Psoas muscle (tissue), 8 donors: ENCODE data around the gene DHTKD1. TPM values are rescaled to one million over a fixed set of nuclear protein-coding genes. Genes with fewer than 3 reads are reported as not detected.

Experiments
- ATAC-seq, 4 donors: fragments of 200-7000 bp; cut with Tn5 transposase; one replicate each; pipeline ENCODE4 v1.9.1; 2020; ENCODE audit warnings: moderate library complexity in 3 of 4, mild to moderate bottlenecking in 2 of 4
- DNase-seq, 2 donors: peaks; one replicate each; pipeline ENCODE4 v3.0.0-alpha.2; 2020
- H3K27ac ChIP-seq: fragments of 200-600 bp; one replicate; pipeline ENCODE4 v1.8.0; 2022
- H3K27me3 ChIP-seq, 3 donors: fragments of 200-600 bp in 1 of 3; one replicate each; pipeline versions ENCODE4 v1.6.1 to v1.8.0; 2013 to 2022; ENCODE audit warnings: low read length in 2 of 3, mild to moderate bottlenecking in 2 of 3, moderate library complexity in 1 of 3; ENCODE audit not compliant: insufficient read depth in 3 of 3
- H3K36me3 ChIP-seq, 2 donors: fragments of 200-600 bp in 1 of 2; one replicate each; pipeline versions ENCODE4 v1.6.1 to v1.8.0; 2013 to 2022; ENCODE audit warnings: low read depth in 1 of 2, mild to moderate bottlenecking in 1 of 2, moderate library complexity in 1 of 2; ENCODE audit not compliant: insufficient read depth in 1 of 2
- H3K4me1 ChIP-seq: fragments of 200-600 bp; one replicate; pipeline ENCODE4 v1.8.0; 2022
- H3K4me3 ChIP-seq: fragments of 200-600 bp; one replicate; pipeline ENCODE4 v1.8.0; 2022; ENCODE audit warnings: mild to moderate bottlenecking
- H3K9me3 ChIP-seq: fragments of 200-600 bp; one replicate; pipeline ENCODE4 v1.8.0; 2022
- WGBS, 3 donors: extraction: QIAGEN DNeasy Blood & Tissue Kit; methylation state at CpG; one replicate each; pipeline versions ENCODE4 v1.1.6 to v1.1.7; 2013; 5-methylcytosine and 5-hydroxymethylcytosine counted together
- intact Hi-C, 2 donors: fragments of 100-400 bp; cut with DNase I; formaldehyde crosslinking; loops; one replicate each; pipeline versions ENCODE4 v1.11.0 to v1.14.2; 2022
- polyA plus RNA-seq, 3 donors: library from polyadenylated mRNA; stranded (reverse); fragments of 200-250 nt; gene quantifications; one replicate each; pipeline ENCODE4 v1.2.3, GENCODE V29; 2013
- total RNA-seq, 4 donors: library from RNA; stranded (reverse); fragmentation: NEBNext Ultra II Directional in 2 of 4; extraction: Animal tissue kit (Norgen Biotek cat#: 25700) in 2 of 4; gene quantifications; one replicate each; pipeline versions ENCODE4 v1.2.1 to v1.2.4, GENCODE V29; 2021 to 2023
- TF ChIP-seq, protein P1 (sequence below): fragments of 200-600 bp; IDR thresholded peaks from one replicate; pipeline ENCODE4 v1.8.0; 2022; ENCODE audit warnings: antibody characterized with exemption
- donor health status: healthy with polysubstance abuse.
- donor health status: DM: no; HTN: no; CAD: no; lungs with moderate emphysema.
- donor health status: Bipolar disorder and iron deficiency.
- donor health status: healthy.
- donor health status: DM: yes; HTN: yes; CAD: no.
- donor health status: DM: no; HTN: no; CAD: no.
- donor health status: DM: no; HTN: no; CAD: no.
- donor health status: DM: yes; HTN: yes; CAD: no.

DHTKD1 gene
- total and polyA plus RNA-seq, 7 donors = 5.8 to 31.7 (median 14.1) TPM

DNA sequence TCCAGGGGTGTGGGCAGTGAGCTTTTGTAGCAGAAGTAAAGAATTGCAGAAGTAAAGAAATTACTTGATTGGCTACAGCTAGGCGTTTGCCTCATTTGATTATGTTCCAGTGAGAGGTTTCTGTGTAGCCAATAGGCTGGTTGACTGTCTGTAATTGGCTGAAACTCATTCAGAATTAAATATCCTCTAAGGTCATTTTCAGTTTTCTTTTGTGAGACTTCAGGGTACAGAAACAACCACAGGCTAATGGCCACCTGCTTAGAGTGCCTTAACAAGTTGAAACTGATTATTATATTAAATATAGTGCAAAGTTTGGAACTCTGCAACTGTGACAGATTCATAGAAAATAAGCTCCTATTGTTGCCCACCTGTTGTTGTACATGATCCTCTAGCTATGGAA, 71.3 kb downstream of the DHTKD1 start:
- Histone ChIP-seq H3K36me3 (peaks cover 2 to 86% of the 10 kb centered on the region in 2 donors), H3K27me3 (no peaks in the 10 kb centered on the region), H3K9me3 (no peaks in the 10 kb centered on the region), H3K4me1 (no peaks in the 10 kb centered on the region), H3K4me3 (no peak overlapping the region), H3K27ac (no peak overlapping the region)
- no peak for ATAC-seq
- TF ChIP-seq, protein P1, sequence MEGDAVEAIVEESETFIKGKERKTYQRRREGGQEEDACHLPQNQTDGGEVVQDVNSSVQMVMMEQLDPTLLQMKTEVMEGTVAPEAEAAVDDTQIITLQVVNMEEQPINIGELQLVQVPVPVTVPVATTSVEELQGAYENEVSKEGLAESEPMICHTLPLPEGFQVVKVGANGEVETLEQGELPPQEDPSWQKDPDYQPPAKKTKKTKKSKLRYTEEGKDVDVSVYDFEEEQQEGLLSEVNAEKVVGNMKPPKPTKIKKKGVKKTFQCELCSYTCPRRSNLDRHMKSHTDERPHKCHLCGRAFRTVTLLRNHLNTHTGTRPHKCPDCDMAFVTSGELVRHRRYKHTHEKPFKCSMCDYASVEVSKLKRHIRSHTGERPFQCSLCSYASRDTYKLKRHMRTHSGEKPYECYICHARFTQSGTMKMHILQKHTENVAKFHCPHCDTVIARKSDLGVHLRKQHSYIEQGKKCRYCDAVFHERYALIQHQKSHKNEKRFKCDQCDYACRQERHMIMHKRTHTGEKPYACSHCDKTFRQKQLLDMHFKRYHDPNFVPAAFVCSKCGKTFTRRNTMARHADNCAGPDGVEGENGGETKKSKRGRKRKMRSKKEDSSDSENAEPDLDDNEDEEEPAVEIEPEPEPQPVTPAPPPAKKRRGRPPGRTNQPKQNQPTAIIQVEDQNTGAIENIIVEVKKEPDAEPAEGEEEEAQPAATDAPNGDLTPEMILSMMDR = no peak
- DNase-seq = no peak
- 35 to 94% (median 88%) methylated on average over 1 of the region's 1 CpG for WGBS, 3 donors
- intact Hi-C loops = no loop called here

DNA sequence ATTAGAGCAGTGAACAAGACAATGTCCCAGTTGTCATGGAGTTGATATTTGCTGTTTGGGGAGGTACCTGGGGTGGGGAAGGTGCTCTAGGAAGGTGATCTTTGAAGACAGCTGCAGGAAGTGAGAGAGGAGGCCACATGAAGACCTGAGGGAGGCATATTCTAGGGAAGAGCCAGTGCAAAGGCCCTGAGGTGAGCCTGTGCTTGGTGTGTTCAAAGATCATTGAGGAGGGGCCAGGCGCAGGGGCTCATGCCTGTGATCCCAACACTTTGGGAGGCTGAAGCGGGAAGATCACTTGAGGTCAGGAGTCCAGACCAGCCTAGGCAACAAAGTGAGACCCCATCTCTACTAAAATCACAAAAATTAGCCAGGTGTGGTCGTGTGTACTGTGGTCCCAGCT, 75.8 kb downstream of the DHTKD1 start:
- TF ChIP-seq, protein P1 = no peak
- ATAC-seq = no peak
- WGBS, 3 donors = 95 to 100% (median 95%) methylated on average over 3 of the region's 3 CpGs

DNA sequence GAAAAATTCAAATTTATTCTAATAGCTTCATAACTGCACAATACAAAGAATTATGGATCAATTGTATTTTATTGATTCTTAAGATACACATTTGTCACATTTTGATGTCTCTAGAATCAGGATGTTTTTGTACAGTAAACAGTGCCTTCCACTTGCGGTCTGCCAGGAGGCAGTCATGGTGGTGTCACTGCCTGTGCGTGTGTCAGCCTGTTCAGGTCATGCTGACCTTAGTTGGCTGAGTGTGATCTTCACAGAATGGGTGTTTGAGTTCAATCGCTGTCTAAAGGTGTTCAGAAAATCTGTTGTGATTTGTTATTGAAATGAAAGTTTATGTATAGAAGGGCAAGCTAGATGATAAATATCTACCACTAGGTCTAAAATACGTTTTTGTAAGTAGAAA, 81.4 kb downstream of the DHTKD1 start:
- no peaks in the 10 kb centered on the region for H3K4me1 ChIP-seq
- H3K36me3 ChIP-seq = peaks cover 0 to 39% of the 10 kb centered on the region in 2 donors
- H3K27me3 ChIP-seq = no peaks in the 10 kb centered on the region
- no peak overlapping the region for H3K27ac ChIP-seq
- TF ChIP-seq, protein P1 = no peak
- intact Hi-C loops = no loop called here
- DNase-seq (no peak), ATAC-seq (no peak)
- H3K4me3 ChIP-seq = no peak overlapping the region
- no peaks in the 10 kb centered on the region for H3K9me3 ChIP-seq
- WGBS, 3 donors = 61 to 78% (median 74%) methylated on average over 4 of the region's 4 CpGs

More for the DNA sequence above, 75.8 kb downstream of the DHTKD1 start:
- Histone ChIP-seq H3K4me3 (no peak overlapping the region), H3K27me3 (no peaks in the 10 kb centered on the region), H3K9me3 (no peaks in the 10 kb centered on the region), H3K36me3 (peaks cover 0 to 58% of the 10 kb centered on the region in 2 donors), H3K4me1 (no peaks in the 10 kb centered on the region), H3K27ac (no peak overlapping the region)
- DNase-seq = no peak
- intact Hi-C loops = no loop called here

DNA sequence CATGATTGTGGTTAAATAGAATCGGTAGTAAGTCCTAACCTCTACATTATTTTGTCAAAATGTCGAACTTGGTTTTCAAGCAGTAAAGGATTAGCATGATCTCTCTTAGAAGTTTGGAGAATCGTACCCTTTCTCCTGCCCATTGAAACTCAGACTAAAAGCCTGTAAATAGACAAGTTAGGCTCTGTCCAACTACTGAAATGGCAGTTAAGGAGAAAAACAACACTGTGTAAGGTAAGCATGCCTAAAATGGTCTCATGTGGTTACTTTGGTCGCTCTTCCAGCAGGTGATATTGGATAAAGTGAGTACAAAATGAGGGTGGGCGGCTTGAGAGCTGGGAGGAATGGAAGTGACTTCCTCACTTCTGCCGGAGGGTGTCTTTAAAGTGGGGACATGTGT, 85.8 kb downstream of the DHTKD1 start:
- Histone ChIP-seq H3K9me3 (no peaks in the 10 kb centered on the region), H3K27me3 (no peaks in the 10 kb centered on the region), H3K36me3 (peaks cover 0 to 59% of the 10 kb centered on the region in 2 donors), H3K27ac (no peak overlapping the region), H3K4me3 (no peak overlapping the region), H3K4me1 (no peaks in the 10 kb centered on the region)
- 89 to 90% (median 89%) methylated on average over 6 of the region's 6 CpGs for WGBS, 3 donors
- ATAC-seq (no peak), DNase-seq (no peak)
- intact Hi-C loops = no loop called here
- TF ChIP-seq, protein P1 = no peak
